ENCODE measurements around the gene MYO5A.
"Not testable (repeated sequence)": the region's sequence is repeated elsewhere in the genome, so short reads cannot be mapped to it uniquely, and the experiment has no call there.

MYO5A gene

DNA sequence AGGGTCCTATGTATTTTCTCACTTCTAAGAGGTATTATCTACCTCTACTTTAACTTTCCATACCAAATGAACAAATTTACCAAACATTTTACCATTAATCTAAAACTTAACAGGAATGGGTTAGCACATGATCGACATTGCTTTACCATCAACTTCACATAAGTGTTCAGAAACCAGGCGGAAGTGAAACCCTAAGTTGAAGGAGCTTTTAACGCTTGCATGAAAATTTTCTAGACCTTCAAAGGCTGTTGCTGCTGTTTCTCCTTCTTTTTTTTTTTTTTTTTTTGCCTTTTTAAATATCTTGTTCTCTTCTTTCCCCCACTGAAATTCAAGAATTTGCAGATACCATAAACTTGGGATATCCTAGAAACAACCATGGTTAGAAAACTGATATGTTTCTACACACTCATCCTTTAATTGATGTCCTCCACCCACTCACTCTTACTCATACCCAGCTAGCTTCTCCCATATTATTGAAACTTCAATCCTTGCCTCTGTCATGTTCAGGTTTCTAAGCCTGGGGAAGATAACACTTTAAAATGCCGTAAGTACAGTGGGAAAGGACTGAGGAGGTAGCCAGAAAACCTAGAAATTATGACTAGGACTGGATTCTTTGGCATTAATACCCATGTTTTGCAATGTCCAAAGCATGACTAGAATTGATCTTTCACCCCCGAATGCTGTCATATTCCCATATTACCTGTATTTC lies 24.7 kb downstream of the MYO5A start:
- no peak for FAIRE-seq

GRCh38 chr15:52502608-52503007 lies 26.1 kb downstream of the MYO5A start:
- no peak for FAIRE-seq

- no peak for FAIRE-seq
Measured at GRCh38 chr15:52499506-52499905, 29.2 kb downstream of the MYO5A start.

DNA sequence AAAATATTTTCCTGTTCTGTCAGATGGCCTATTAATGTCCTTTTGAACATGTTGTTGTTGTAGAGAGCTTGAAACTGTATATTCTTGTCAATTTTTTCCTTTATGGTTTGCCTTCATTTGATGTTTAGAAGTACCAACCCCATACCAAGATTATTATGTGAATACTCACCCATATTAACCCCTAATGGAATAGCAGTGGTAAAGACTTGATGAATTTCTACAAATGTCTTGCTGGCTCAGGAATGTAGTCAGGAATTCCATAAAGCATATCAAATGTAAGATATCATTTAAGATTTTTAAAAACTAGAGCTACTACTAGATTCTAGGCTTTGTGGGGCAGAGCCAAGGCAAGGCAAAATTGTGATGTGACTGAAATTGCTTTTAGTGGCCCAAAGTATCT lies 30.0 kb downstream of the MYO5A start:
- no peak for FAIRE-seq

GRCh38 chr15:52496776-52497470 lies 31.8 kb downstream of the MYO5A start:
- FAIRE-seq = no peak

DNA sequence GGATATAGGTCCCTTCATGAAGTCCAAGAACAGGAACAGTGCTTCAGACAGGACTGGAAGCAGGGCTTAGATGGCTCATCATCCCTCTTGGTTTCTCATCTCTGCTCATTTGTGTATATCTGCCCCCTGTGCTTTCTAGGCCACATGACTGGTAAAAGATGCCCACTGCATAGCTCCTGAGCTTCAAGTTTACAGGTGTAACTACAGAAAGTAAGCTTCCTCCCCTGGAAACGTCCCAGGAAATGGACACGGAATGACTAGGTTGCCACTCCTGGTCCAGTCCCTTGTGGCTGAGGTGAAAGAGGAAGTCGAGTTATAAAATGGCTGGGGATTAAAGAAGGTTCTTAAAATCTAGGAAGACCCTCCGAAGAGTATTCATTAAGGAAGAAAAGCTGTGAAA lies 32.5 kb downstream of the MYO5A start:
- no peak for FAIRE-seq

DNA sequence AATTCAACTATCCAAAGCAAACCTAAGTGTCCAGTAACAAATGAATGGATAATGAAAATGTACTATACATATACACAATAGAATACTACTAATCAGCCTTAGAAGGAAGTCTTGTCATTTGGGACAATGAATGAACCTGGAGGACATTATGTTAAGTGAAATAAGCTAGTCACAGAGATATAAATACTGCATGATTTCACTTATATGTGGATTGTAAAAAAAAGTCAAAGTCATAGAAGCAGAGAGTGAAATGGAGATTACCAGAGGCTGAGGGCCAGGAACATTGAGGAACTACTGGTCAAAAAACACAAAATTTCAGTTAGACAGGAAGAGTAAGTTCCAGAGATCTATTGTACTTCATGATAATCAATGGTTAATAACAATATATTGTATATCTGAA lies 33.6 kb downstream of the MYO5A start:
- no peak for FAIRE-seq

DNA sequence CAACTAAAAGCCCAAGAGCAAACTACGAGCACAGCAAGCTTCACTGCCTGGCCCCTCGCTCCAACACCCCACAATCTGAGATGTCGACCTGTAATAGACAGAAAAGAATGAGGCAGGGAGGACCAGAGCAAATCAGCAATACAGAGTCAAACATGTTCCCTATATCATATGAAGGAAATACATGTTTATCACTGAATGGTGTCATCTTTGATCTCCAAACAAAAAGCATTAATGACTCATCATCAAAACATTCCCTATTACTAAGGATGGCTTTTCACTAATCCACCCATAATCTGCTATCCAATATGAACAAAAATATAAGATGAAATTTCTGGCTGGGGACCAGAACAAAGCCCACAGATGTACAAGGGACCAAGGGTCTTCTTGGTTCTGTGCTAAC lies 34.7 kb downstream of the MYO5A start:
- no peak for FAIRE-seq

- no peak for FAIRE-seq
Measured at GRCh38 chr15:52492132-52492531, 36.5 kb downstream of the MYO5A start.

GRCh38 chr15:52491472-52491871 lies 37.2 kb downstream of the MYO5A start:
- no peak for FAIRE-seq

- not testable (repeated sequence) for FAIRE-seq
Measured at GRCh38 chr15:52489430-52489829, 39.2 kb downstream of the MYO5A start.

DNA sequence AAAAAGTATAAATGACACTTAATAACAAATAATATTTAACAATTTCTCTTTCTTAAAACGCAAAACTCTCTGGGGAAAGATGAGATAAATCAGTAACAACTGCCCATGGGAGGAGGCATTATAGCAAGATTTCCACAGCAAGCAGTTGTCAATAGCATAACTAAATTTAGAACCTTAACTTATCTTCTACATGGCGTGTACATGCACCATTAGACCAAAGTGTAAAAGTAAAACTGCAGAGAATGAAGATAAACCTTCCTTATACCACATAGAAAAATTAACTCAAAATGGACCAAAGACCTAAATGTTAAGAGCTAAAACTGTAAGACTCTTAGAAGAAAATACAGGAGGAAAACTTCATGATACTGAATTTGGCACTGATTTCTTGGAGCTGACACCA lies 39.9 kb downstream of the MYO5A start:
- FAIRE-seq = no peak

- no peak for FAIRE-seq
Measured at GRCh38 chr15:52486003-52486996, 42.4 kb downstream of the MYO5A start.

DNA sequence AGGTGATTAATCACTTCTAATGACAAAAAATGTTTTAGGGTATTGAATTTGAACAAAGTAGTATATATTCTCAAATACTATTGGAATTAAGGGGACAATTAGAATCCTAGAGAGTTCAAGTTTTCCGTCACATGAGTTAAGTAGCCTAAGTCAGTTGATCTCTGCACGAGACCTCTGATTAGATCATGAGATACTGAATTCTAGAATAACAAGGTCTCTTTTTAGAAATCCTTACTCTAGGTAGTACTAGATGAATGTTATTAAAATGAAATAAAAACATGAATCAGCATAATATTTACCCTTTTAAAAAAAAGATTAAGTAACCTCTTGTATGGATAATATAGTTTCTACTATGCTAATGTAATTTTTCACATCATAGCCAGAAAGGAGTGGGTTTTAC lies 43.4 kb downstream of the MYO5A start:
- no peak for FAIRE-seq

DNA sequence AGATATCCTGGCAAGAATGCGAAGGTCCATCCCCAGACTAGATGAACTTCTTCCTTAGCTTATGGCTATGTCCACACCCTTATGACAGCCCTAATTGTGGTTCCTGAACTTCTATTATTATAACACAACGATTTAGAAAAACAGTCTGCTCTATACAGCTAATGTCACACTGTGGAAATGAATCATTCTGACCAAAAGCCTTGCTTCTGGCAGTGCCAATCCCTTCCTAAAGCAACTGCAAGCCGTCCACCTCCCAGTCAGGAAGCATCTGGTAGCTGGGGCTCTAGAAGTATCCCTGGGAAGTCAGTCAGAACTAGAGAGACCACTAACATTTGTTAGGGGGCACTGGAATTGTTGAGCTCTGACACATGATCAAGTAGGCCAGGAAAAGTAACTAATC lies 45.0 kb downstream of the MYO5A start:
- FAIRE-seq = no peak

- no peak for FAIRE-seq
Measured at GRCh38 chr15:52481915-52482314, 46.8 kb downstream of the MYO5A start.

- no peak for FAIRE-seq
Measured at GRCh38 chr15:52480990-52481389, 47.7 kb downstream of the MYO5A start.

- no peak for FAIRE-seq
Measured at GRCh38 chr15:52466716-52467115, 62.0 kb downstream of the MYO5A start.

GRCh38 chr15:52466134-52466701 lies 62.5 kb downstream of the MYO5A start:
- no peak for FAIRE-seq

DNA sequence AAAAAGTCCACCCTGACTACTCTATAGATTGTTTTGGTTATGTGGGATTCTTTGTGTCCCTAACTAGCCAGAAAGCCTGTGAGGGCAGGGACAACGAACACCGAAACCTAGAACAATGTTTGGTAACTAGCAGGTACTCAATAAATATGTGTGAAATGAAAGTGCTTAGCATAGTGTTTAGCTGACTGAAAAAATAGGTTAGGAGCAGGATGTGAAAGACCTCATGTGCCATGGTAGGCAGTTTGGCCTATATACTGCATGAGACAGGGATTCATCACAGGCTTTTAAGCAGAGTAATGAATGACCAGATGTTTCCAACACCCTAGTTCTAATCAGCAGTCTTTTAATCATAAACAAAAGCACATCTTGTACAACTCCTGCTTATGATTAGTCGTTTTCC lies 64.2 kb downstream of the MYO5A start:
- FAIRE-seq = no peak

DNA sequence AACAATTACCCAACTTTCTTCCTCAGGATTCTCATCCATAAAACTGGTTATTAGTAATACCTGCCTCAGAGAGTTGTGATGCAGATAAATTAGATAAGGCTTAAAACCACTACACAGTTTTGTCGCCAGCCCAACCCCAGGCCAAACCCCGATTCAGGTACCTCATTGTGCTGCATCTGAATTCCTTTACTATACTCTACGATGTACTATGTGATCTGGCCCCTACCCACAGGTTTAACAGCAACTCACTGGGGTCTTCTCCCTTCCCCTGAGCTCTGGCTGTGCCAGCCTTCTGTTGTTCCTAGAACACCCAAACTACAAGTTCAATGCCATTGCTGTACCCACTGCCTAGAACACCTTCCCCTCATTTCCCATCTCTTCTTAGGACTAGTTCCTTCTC lies 64.6 kb downstream of the MYO5A start:
- FAIRE-seq = no peak

GRCh38 chr15:52463638-52464037 lies 65.0 kb downstream of the MYO5A start:
- no peak for FAIRE-seq

DNA sequence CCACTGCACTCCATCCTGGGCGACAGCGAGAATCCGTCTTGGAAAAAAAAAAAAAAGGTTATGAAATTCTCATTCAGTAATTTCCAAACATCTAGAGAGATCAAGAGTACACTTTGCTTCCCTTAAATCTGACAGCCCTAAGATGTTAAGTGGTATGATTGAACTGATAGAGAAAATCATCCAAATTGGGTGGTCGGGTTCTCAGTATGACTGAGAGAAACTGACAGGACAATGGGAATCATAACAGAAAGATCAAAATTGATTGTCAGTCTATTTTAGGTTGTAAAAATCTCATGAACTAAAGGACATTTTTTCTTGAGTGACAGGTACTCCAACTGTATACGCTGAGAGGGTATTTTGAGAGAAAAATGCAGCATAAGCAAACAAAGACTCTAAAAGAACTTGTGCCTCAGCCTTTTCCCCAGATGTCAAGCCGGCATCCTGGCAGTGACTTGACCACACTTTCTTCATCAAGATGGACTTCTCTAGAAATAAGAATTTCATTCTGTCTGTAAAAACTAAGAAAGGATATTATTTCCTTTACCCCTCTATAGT lies 65.8 kb downstream of the MYO5A start:
- no peak for FAIRE-seq
